SU-DHL-6 (cell line): ENCODE measurements around the gene DCANP1.

ENCODE experiments used
- H2AFZ ChIP-seq: fragments of 200-600 bp; sonication (generic); 2 replicates; pipeline ENCODE4 v1.6.1; 2014; ENCODE audit warnings: low read depth, mild to moderate bottlenecking, moderate library complexity, mixed read lengths, antibody characterized with exemption, low read length; ENCODE audit not compliant: severe bottlenecking
- H3F3A ChIP-seq: fragments of 200-600 bp; shearing (Covaris generic); 2 replicates; pipeline ENCODE4 v1.6.0; 2016; ENCODE audit warnings: antibody characterized with exemption, mild to moderate bottlenecking; ENCODE audit not compliant: insufficient read depth
- H3K27ac ChIP-seq: fragments of 200-600 bp; sonication (generic); 2 replicates; pipeline ENCODE4 v1.5.1; 2016; ENCODE audit warnings: low read depth, mild to moderate bottlenecking, low read length, moderate library complexity, mixed read lengths
- H3K27me3 ChIP-seq: fragments of 200-600 bp; sonication (generic), shearing (Covaris generic); 2 replicates; pipeline ENCODE4 v1.6.0; 2014; ENCODE audit warnings: mild to moderate bottlenecking, low read length
- H3K36me3 ChIP-seq: fragments of 200-600 bp; sonication (generic); 2 replicates; pipeline ENCODE4 v1.6.1; 2014; ENCODE audit warnings: mild to moderate bottlenecking, low read length, mixed read lengths
- H3K4me2 ChIP-seq: fragments of 300-600, 200-600 bp; shearing (Covaris generic), sonication (generic); 2 replicates; pipeline ENCODE4 v1.6.0; 2014; ENCODE audit warnings: low read length, low read depth, mild to moderate bottlenecking; ENCODE audit not compliant: poor library complexity, severe bottlenecking
- H3K4me3 ChIP-seq: fragments of 200-600 bp; sonication (generic); 2 replicates; pipeline ENCODE4 v1.5.1; 2014; ENCODE audit warnings: antibody characterized with exemption, low read length, mild to moderate bottlenecking, mixed read lengths; ENCODE audit not compliant: insufficient read depth, poor library complexity, severe bottlenecking
- H3K79me2 ChIP-seq: fragments of 200-600 bp; sonication (generic); 2 replicates; pipeline ENCODE4 v1.6.1; 2014; ENCODE audit warnings: mild to moderate bottlenecking, low read length, moderate library complexity; ENCODE audit not compliant: insufficient read depth
- H3K9ac ChIP-seq: fragments of 200-600 bp; sonication (generic); 2 replicates; pipeline ENCODE4 v1.7.0; 2014; ENCODE audit warnings: mild to moderate bottlenecking, low read length
- H3K9me2 ChIP-seq: fragments of 200-600 bp; sonication (generic); replicated peaks from 2 replicates; pipeline ENCODE4 v1.6.1; 2014; ENCODE audit warnings: low read length; ENCODE audit not compliant: insufficient read depth
- H3K9me3 ChIP-seq: fragments of 200-600 bp; sonication (generic); 2 replicates; pipeline ENCODE4 v1.6.1; 2014; ENCODE audit warnings: low read length, mixed read lengths; ENCODE audit not compliant: insufficient read depth
- H4K20me1 ChIP-seq: fragments of 200-600 bp; sonication (generic); 2 replicates; pipeline ENCODE4 v1.6.1; 2014; ENCODE audit warnings: low read depth, mild to moderate bottlenecking, antibody characterized with exemption, low read length, moderate library complexity, mixed read lengths
- CTCF ChIP-seq: fragments of 200-600 bp; sonication (generic); IDR thresholded peaks from one replicate; pipeline ENCODE4 v1.5.1; 2017; ENCODE audit warnings: antibody characterized with exemption, mild to moderate bottlenecking, low read length, moderate library complexity; ENCODE audit not compliant: insufficient read depth, poor library complexity, severe bottlenecking
- EZH2phosphoT487 ChIP-seq: fragments of 200-600 bp; sonication (generic), shearing (Covaris generic); conservative IDR thresholded peaks from 2 replicates; pipeline ENCODE4 v1.6.1; 2018; ENCODE audit warnings: mild to moderate bottlenecking, antibody characterized with exemption, low read length, moderate library complexity, mixed read lengths

DCANP1 gene

GRCh38 chr5:135444881-135445280 is 2.3 kb downstream of the DCANP1 start:
- H3K79me2 ChIP-seq, result no peaks in the 10 kb centered on the region
- TF ChIP-seq EZH2phosphoT487, result no peak
- TF ChIP-seq CTCF, result no peak
- H3F3A ChIP-seq, result no peaks in the 10 kb centered on the region
- no peak overlapping the region for H3K4me3 ChIP-seq
- H3K36me3 ChIP-seq, result no peaks in the 10 kb centered on the region
- no peaks in the 10 kb centered on the region for H4K20me1 ChIP-seq
- no peaks in the 10 kb centered on the region for H3K9me2 ChIP-seq
- no peaks in the 10 kb centered on the region for H3K9me3 ChIP-seq
- H3K27me3 ChIP-seq, result no peaks in the 10 kb centered on the region
- no peak overlapping the region for H3K9ac ChIP-seq
- no peak overlapping the region for H3K27ac ChIP-seq
- H3K4me2 ChIP-seq, result no peak overlapping the region
- no peak overlapping the region for H2AFZ ChIP-seq

GRCh38 chr5:135444360-135444759 is 2.8 kb downstream of the DCANP1 start:
- H3K9me3 ChIP-seq, result no peaks in the 10 kb centered on the region
- no peak overlapping the region for H3K9ac ChIP-seq
- H3K9me2 ChIP-seq, result no peaks in the 10 kb centered on the region
- TF ChIP-seq CTCF (no peak), EZH2phosphoT487 (no peak)
- no peak overlapping the region for H3K4me2 ChIP-seq
- H4K20me1 ChIP-seq, result no peaks in the 10 kb centered on the region
- H3K27ac ChIP-seq, result no peak overlapping the region
- H3K4me3 ChIP-seq, result no peak overlapping the region
- H2AFZ ChIP-seq, result no peak overlapping the region
- no peaks in the 10 kb centered on the region for H3K79me2 ChIP-seq
- H3K27me3 ChIP-seq, result no peaks in the 10 kb centered on the region
- no peaks in the 10 kb centered on the region for H3F3A ChIP-seq
- no peaks in the 10 kb centered on the region for H3K36me3 ChIP-seq

GRCh38 chr5:135443161-135443960 is 3.8 kb downstream of the DCANP1 start:
- Histone ChIP-seq H3K27ac (no peak overlapping the region), H3K9me2 (no peaks in the 10 kb centered on the region), H3F3A (no peaks in the 10 kb centered on the region), H2AFZ (no peak overlapping the region), H4K20me1 (no peaks in the 10 kb centered on the region), H3K36me3 (no peaks in the 10 kb centered on the region), H3K27me3 (no peaks in the 10 kb centered on the region), H3K4me3 (no peak overlapping the region), H3K79me2 (no peaks in the 10 kb centered on the region), H3K9ac (no peak overlapping the region), H3K4me2 (no peak overlapping the region), H3K9me3 (no peaks in the 10 kb centered on the region)
- TF ChIP-seq CTCF (no peak), EZH2phosphoT487 (no peak)
